HCT116 (cell line): Measurements from ENCODE around the gene NSF. TPM values are rescaled to one million over a fixed set of nuclear protein-coding genes. Genes with fewer than 3 reads are reported as not detected.
"Not testable (repeated sequence)": the region's sequence is repeated elsewhere in the genome, so short reads cannot be mapped to it uniquely, and the experiment has no call there.

Experiments used
- ATAC-seq: fragments of 200-7000 bp; cut with Tn5 transposase; 2 replicates; pipeline ENCODE4 v1.9.1; 2020; ENCODE audit warnings: mild to moderate bottlenecking, moderate library complexity
- BruUV-seq: library from RNA; stranded (reverse); fragments of 400-500 nt; replicated peaks from 2 replicates; lab custom pipeline; 2021; lab: Mats Ljungman, UMichigan
- CTCF ChIA-PET: fragments of 300-600 bp; sonication (Branson Sonifier 250); formaldehyde crosslinking; loops from one replicate; lab custom pipeline; 2021; ENCODE audit warnings: antibody characterized with exemption; lab: Charles Lee
- POLR2A ChIA-PET: fragments of 300-600, 350-600 bp; sonication (Branson Sonifier 250); formaldehyde crosslinking; loops from one replicate; lab custom pipeline; 2021; ENCODE audit warnings: antibody characterized with exemption; lab: Charles Lee
- RAD21 ChIA-PET, 2 experiments: fragments of 300-600 bp; sonication (Branson Sonifier 250); formaldehyde crosslinking; loops; one replicate each; lab custom pipeline; 2023; ENCODE audit warnings: low total read pairs in 2 of 2; ENCODE audit not compliant: uncharacterized antibody in 2 of 2, unreplicated experiment in 2 of 2, low non-redundant PET in 1 of 2; lab: Charles Lee
- DNase-seq: peaks from one replicate; pipeline ENCODE4 v3.0.0-alpha.2; 2010; ENCODE audit warnings: low read depth, low spot score
- H2AFZ ChIP-seq: fragments of 200-600 bp; shearing (Covaris generic), sonication (generic); 2 replicates; pipeline ENCODE4 v1.6.1; 2017; ENCODE audit warnings: low read depth, mixed run types, mixed read lengths, antibody characterized with exemption, low read length; ENCODE audit not compliant: poor library complexity, severe bottlenecking
- H3K27ac ChIP-seq: 2 replicates; pipeline ENCODE4 v1.5.1; 2012; ENCODE audit warnings: low read depth, low read length
- H3K27me3 ChIP-seq: fragments of 200-600 bp; sonication (generic); 2 replicates; pipeline ENCODE4 v1.6.1; 2016; ENCODE audit warnings: mixed run types, low read length, mixed read lengths; ENCODE audit not compliant: insufficient read depth
- H3K36me3 ChIP-seq, 2 experiments: fragments of 200-500 bp in 1 of 2; fragments of 200-600 bp in 1 of 2; sonication (Bioruptor generic) in 1 of 2; sonication (generic) in 1 of 2; 2 replicates each; pipeline versions ENCODE4 v1.5.1 to v1.6.1; 2014 to 2016; ENCODE audit warnings: low read length in 2 of 2, inconsistent platforms in 1 of 2, mixed read lengths in 1 of 2, mixed run types in 1 of 2; ENCODE audit not compliant: insufficient read depth in 2 of 2, control insufficient read depth in 1 of 2
- H3K4me1 ChIP-seq, 2 experiments: fragments of 200-600 bp in 1 of 2; sonication (generic) in 1 of 2; 2 replicates each; pipeline versions ENCODE4 v1.5.1 to v1.6.1; 2012 to 2017; ENCODE audit warnings: low read length in 2 of 2, inconsistent platforms in 1 of 2, mild to moderate bottlenecking in 1 of 2, mixed read lengths in 1 of 2, mixed run types in 1 of 2, moderate library complexity in 1 of 2; ENCODE audit not compliant: insufficient read depth in 2 of 2, control insufficient read depth in 1 of 2
- H3K4me2 ChIP-seq: fragments of 200-600 bp; sonication (generic); 2 replicates; pipeline ENCODE4 v1.6.1; 2017; ENCODE audit warnings: mixed run types, low read length, mixed read lengths
- H3K4me3 ChIP-seq, 2 experiments: fragments of 200-600 bp in 1 of 2; sonication (generic) in 1 of 2; replicated peaks in 1 of 2; 2 replicates each; pipeline ENCODE4 v1.5.1; 2011 to 2016; ENCODE audit warnings: low read length in 2 of 2, control low read depth in 1 of 2, low read depth in 1 of 2, mild to moderate bottlenecking in 1 of 2, mixed read lengths in 1 of 2, mixed run types in 1 of 2
- H3K79me2 ChIP-seq: fragments of 200-600 bp; sonication (generic); 2 replicates; pipeline ENCODE4 v1.6.1; 2017; ENCODE audit warnings: mild to moderate bottlenecking, mixed run types, low read length, moderate library complexity, mixed read lengths; ENCODE audit not compliant: insufficient read depth
- H3K9ac ChIP-seq: fragments of 200-600 bp; sonication (generic); 2 replicates; pipeline ENCODE4 v1.6.1; 2016; ENCODE audit warnings: low read length, mixed read lengths
- H3K9me2 ChIP-seq: fragments of 200-600 bp; sonication (generic), shearing (Covaris generic); 2 replicates; pipeline ENCODE4 v1.6.1; 2017; ENCODE audit warnings: mixed run types, mild to moderate bottlenecking, moderate library complexity; ENCODE audit not compliant: insufficient read depth
- H3K9me3 ChIP-seq, 2 experiments: fragments of 200-500 bp in 1 of 2; fragments of 200-600 bp in 1 of 2; sonication (Bioruptor generic) in 1 of 2; sonication (generic) in 1 of 2; 2 replicates each; pipeline ENCODE4 v1.6.1; 2014 to 2017; ENCODE audit warnings: low read length in 2 of 2, mixed read lengths in 2 of 2, inconsistent platforms in 1 of 2, low read depth in 1 of 2, mild to moderate bottlenecking in 1 of 2, mixed run types in 1 of 2, moderate library complexity in 1 of 2; ENCODE audit not compliant: control insufficient read depth in 1 of 2, insufficient read depth in 1 of 2
- H4K20me1 ChIP-seq: fragments of 200-600 bp; sonication (generic), shearing (Covaris generic); 2 replicates; pipeline ENCODE4 v1.6.1; 2017; ENCODE audit warnings: mixed run types, mild to moderate bottlenecking, moderate library complexity; ENCODE audit not compliant: insufficient read depth
- ATF3 ChIP-seq: IDR thresholded peaks from 2 replicates; pipeline ENCODE4 v1.6.1; 2012
- EZH2phosphoT487 ChIP-seq: fragments of 200-600 bp; IDR thresholded peaks from 2 replicates; pipeline ENCODE4 v1.6.1; 2018; ENCODE audit warnings: antibody characterized with exemption, borderline replicate concordance
- JUND ChIP-seq: IDR thresholded peaks from 2 replicates; pipeline ENCODE4 v1.6.1; 2012
- POLR2AphosphoS5 ChIP-seq: IDR thresholded peaks from 2 replicates; pipeline ENCODE4 v1.6.1; 2011; ENCODE audit warnings: mild to moderate bottlenecking, low read depth, low read length, moderate library complexity
- SRF ChIP-seq: IDR thresholded peaks from 2 replicates; pipeline ENCODE4 v1.6.1; 2012; ENCODE audit warnings: low read depth
- ZFX ChIP-seq: fragments of 450-650 bp; IDR thresholded peaks from 2 replicates; pipeline ENCODE4 v1.6.1; 2017
- intact Hi-C: fragments of 100-400 bp; cut with micrococcal nuclease; formaldehyde crosslinking; loops from 2 replicates; pipeline ENCODE4 v1.10.0; 2022
- total RNA-seq: library from RNA; stranded (reverse); gene quantifications from one replicate; pipeline ENCODE4 v1.2.1, GENCODE V29; 2021; ENCODE audit not compliant: unreplicated experiment

NSF gene
- total RNA-seq, 1 experiment from 2014 or later, result 61.1 TPM

GRCh38 chr17:46699014-46699413 is 108.5 kb downstream of the NSF start:
- H3K9me3 ChIP-seq, DNase-seq, RAD21 ChIA-PET, H3K27me3 ChIP-seq, H3K4me1 ChIP-seq, H3K4me3 ChIP-seq, H3K4me2 ChIP-seq, BruUV-seq, H3K36me3 ChIP-seq, intact Hi-C loops, H3K9me2 ChIP-seq, H3K27ac ChIP-seq, ATAC-seq, H4K20me1 ChIP-seq, H2AFZ ChIP-seq, POLR2A ChIA-PET, H3K9ac ChIP-seq, H3K79me2 ChIP-seq, CTCF ChIA-PET: not testable (repeated sequence)

- Histone ChIP-seq H3K4me1 (no peaks in the 10 kb centered on the region), H3K27me3 (no peaks in the 10 kb centered on the region), H4K20me1 (no peaks in the 10 kb centered on the region), H3K9me2 (no peaks in the 10 kb centered on the region; the same call in 1 of the 2 replicates), H3K4me2 (no peak overlapping the region), H3K27ac (no peak overlapping the region), H3K9ac (no peak overlapping the region), H3K79me2 (no peaks in the 10 kb centered on the region), H2AFZ (no peak overlapping the region), H3K9me3 (no peaks in the 10 kb centered on the region), H3K36me3 (0 out of 4 replicates have a peak, but pooled peaks cover 0 to 2% of the 10 kb centered on the region in 2 experiments), H3K4me3 (no peak overlapping the region)
- POLR2A ChIA-PET, result no interaction called here
- intact Hi-C loops, result no loop called here
- RAD21 ChIA-PET, result no interaction called here
- ATAC-seq (no peak), DNase-seq (no peak)
- TF ChIP-seq ATF3 (no peak), SRF (no peak), ZFX (no peak), JUND (no peak), EZH2phosphoT487 (no peak), POLR2AphosphoS5 (no peak)
- BruUV-seq, result no TSS peak
- CTCF ChIA-PET, result no interaction called here
Measured at GRCh38 chr17:46717999-46718398, 127.5 kb downstream of the NSF start.
